Measurements from ENCODE around the gene DDA1. TPM values are rescaled to one million over a fixed set of nuclear protein-coding genes. Genes with fewer than 3 reads are reported as not detected.
A peak's percentile ranks its signal among the peaks of the same experiment; 100 is the strongest.
"Not testable (repeated sequence)": the region's sequence is repeated elsewhere in the genome, so short reads cannot be mapped to it uniquely, and the experiment has no call there.

The DDA1 gene
- total RNA-seq, 1 donor from 2014 or later = 9.0 TPM

DNA sequence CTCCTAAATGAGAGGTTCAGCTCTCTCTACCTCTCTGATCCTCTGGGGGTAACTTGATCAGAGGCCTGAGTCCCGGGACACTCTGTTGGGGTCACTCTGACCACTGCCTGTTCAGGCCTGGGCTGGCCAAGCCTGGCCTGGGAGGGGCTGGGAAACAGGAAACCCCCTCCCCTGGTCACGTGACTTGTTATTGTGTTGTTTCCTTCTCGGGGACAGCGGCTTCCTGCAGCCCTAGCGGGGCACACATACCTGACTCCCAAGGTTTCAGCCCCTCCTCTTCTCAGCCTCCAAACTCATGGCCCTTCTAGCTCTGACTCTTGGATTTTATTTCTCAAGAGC lies 44.8 kb upstream of the DDA1 start, which contains the start of gene USHBP1:
Gene USHBP1, minus strand, starts transcription at position 105 of the 339 bp plus-strand sequence. CDS start 446 bp downstream, outside the sequence.
- Histone ChIP-seq H3K4me3 (ENCODE audit: low read depth, low read length) (no peak within 1 kb of the TSS), H3K27me3 (ENCODE audit: control insufficient read depth, insufficient read depth, low read length) (no peaks in the 10 kb centered on the region), H3K36me3 (ENCODE audit: control insufficient read depth, insufficient read depth, low read length) (peaks cover 3% of the 10 kb centered on the region)
- FAIRE-seq (no peak), DNase-seq (ENCODE audit: low read depth) (no peak)
- TF ChIP-seq, protein P1, sequence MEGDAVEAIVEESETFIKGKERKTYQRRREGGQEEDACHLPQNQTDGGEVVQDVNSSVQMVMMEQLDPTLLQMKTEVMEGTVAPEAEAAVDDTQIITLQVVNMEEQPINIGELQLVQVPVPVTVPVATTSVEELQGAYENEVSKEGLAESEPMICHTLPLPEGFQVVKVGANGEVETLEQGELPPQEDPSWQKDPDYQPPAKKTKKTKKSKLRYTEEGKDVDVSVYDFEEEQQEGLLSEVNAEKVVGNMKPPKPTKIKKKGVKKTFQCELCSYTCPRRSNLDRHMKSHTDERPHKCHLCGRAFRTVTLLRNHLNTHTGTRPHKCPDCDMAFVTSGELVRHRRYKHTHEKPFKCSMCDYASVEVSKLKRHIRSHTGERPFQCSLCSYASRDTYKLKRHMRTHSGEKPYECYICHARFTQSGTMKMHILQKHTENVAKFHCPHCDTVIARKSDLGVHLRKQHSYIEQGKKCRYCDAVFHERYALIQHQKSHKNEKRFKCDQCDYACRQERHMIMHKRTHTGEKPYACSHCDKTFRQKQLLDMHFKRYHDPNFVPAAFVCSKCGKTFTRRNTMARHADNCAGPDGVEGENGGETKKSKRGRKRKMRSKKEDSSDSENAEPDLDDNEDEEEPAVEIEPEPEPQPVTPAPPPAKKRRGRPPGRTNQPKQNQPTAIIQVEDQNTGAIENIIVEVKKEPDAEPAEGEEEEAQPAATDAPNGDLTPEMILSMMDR (IDR thresholded peaks at IDR 0.05; ENCODE audit: insufficient read depth, low read length, severe bottlenecking) = no peak

DNA sequence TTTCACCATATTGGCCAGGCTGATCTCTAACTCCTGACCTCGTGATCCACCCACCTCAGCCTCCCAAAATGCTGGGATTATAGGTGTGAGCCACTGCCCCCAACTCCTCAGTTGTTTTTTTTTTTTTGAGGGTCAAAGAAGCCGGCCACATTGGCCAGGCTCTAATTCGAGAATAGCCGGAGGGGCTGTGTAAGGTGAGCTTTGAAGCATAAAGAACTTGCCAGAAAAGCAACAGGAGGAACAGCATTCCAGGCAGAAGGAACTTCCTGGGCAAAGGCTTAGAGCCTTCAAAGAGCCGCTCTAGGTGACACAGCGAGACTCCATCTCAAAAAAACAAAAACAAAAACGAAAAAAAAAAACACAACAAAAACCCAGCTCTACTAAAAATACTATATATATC lies 43.3 kb upstream of the DDA1 start:
- FAIRE-seq = no peak
- no peak overlapping the region for H3K4me3 ChIP-seq (ENCODE audit: low read depth, low read length)
- no peaks in the 10 kb centered on the region for H3K27me3 ChIP-seq (ENCODE audit: control insufficient read depth, insufficient read depth, low read length)
- no peak for DNase-seq (ENCODE audit: low read depth)
- TF ChIP-seq, protein P1 (IDR thresholded peaks at IDR 0.05; ENCODE audit: insufficient read depth, low read length, severe bottlenecking) = no peak
- peaks cover 5% of the 10 kb centered on the region for H3K36me3 ChIP-seq (ENCODE audit: control insufficient read depth, insufficient read depth, low read length)

GRCh38 chr19:17266589-17266974 lies 42.8 kb upstream of the DDA1 start:
- DNase-seq (ENCODE audit: low read depth) (no peak), FAIRE-seq (no peak)
- TF ChIP-seq, protein P1 (IDR thresholded peaks at IDR 0.05; ENCODE audit: insufficient read depth, low read length, severe bottlenecking) = no peak
- H3K36me3 ChIP-seq (ENCODE audit: control insufficient read depth, insufficient read depth, low read length) = peaks cover 10% of the 10 kb centered on the region
- H3K27me3 ChIP-seq (ENCODE audit: control insufficient read depth, insufficient read depth, low read length) = no peaks in the 10 kb centered on the region
- H3K4me3 ChIP-seq (ENCODE audit: low read depth, low read length) = no peak overlapping the region

DNA sequence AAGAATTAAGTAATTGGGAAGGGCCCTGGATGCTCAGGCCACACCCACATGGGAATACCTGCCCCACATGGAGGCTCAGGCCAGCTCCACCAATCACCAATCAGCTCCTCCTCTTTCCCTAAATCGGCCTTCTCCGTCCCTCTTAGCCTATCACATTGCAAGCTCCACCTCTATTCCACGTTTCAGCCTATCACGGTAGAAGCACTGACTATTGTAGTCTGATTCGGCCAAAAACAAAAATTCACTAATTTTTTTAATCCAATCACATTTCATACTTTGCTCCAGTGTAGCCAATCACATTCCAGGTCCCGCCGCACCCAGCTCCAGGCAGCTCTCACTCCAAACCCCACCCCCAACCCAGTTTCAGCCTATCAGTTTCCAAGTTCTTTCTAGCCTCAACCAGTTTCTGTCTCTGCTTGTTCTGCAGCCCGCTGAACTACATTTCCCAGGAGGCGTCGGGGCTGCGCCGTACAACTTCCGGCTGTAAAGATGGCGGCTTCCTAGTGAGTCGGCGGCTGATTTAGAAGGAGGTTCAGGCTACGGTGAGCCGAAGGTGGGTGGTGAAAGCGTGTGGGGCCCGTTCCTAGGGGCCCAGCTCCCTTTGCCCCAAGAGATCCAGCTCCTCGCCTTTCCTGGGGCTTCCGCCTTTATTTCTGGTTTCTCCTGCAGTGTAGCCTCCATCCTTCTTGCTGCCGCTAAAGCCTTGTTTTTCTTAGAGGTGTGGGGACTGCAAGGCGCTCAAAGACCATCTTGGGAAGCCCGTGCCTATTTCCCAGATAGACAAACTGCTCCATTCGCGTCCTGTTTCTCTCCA lies 42.2 kb upstream of the DDA1 start, which contains the start of gene BABAM1:
Gene BABAM1, plus strand, starts transcription at position 469 of the 814 bp plus-strand sequence. CDS start 1,364 bp downstream, outside the sequence.
- Histone ChIP-seq H3K36me3 (ENCODE audit: control insufficient read depth, insufficient read depth, low read length) (peaks cover 11% of the 10 kb centered on the region), H3K4me3 (ENCODE audit: low read depth, low read length) (peak within 1 kb of the TSS; percentile 73), H3K27me3 (ENCODE audit: control insufficient read depth, insufficient read depth, low read length) (no peaks in the 10 kb centered on the region)
- TF ChIP-seq, protein P1 (IDR thresholded peaks at IDR 0.05; ENCODE audit: insufficient read depth, low read length, severe bottlenecking) = no peak
- FAIRE-seq (peak; percentile 62), DNase-seq (ENCODE audit: low read depth) (peak; percentile 99)

DNA sequence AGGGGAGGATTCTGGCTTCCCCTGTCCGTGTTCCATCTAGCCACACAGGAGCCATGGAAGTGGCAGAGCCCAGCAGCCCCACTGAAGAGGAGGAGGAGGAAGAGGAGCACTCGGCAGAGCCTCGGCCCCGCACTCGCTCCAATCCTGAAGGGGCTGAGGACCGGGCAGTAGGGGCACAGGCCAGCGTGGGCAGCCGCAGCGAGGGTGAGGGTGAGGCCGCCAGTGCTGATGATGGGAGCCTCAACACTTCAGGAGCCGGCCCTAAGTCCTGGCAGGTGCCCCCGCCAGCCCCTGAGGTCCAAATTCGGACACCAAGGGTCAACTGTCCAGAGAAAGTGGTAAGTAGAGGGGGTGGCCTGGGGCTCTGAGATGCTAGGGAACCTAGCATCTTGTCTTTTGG lies 40.6 kb upstream of the DDA1 start:
- no peak overlapping the region for H3K4me3 ChIP-seq (ENCODE audit: low read depth, low read length)
- H3K27me3 ChIP-seq (ENCODE audit: control insufficient read depth, insufficient read depth, low read length) = no peaks in the 10 kb centered on the region
- DNase-seq (ENCODE audit: low read depth) (no peak), FAIRE-seq (no peak)
- peaks cover 15% of the 10 kb centered on the region for H3K36me3 ChIP-seq (ENCODE audit: control insufficient read depth, insufficient read depth, low read length)
- TF ChIP-seq, protein P1 (IDR thresholded peaks at IDR 0.05; ENCODE audit: insufficient read depth, low read length, severe bottlenecking) = no peak

- H3K4me3 ChIP-seq (ENCODE audit: low read depth, low read length); DNase-seq (ENCODE audit: low read depth); FAIRE-seq; H3K27me3 ChIP-seq (ENCODE audit: control insufficient read depth, insufficient read depth, low read length): not testable (repeated sequence)
- H3K36me3 ChIP-seq (ENCODE audit: control insufficient read depth, insufficient read depth, low read length) = peaks cover 28% of the 10 kb centered on the region
Measured at GRCh38 chr19:17274892-17275291, 34.5 kb upstream of the DDA1 start.
